Thoracic aorta (tissue), 2 donors: ENCODE data around the gene FCN3. TPM values are rescaled to one million over a fixed set of nuclear protein-coding genes. Genes with fewer than 3 reads are reported as not detected.

Experiments
- ATAC-seq: fragments of 150-250 bp; one replicate; pipeline ENCODE4 v1.8.0; 2017; ENCODE audit warnings: low read depth; ENCODE audit not compliant: insufficient number of reproducible peaks, low FRiP score
- DNase-seq: peaks from one replicate; pipeline ENCODE4 v3.0.0-alpha.2; 2020; ENCODE audit warnings: low spot score
- H3K27ac ChIP-seq, 2 donors: fragments of 200-600 bp; sonication (generic); 1 replicate in 1 of 2; 2 replicates in 1 of 2; pipeline ENCODE4 v1.5.1; 2016; ENCODE audit warnings: mild to moderate bottlenecking in 2 of 2, moderate library complexity in 2 of 2
- H3K27me3 ChIP-seq: fragments of 200-600 bp; sonication (generic); replicated peaks from 2 replicates; pipeline ENCODE4 v1.6.0; 2016; ENCODE audit warnings: mild to moderate bottlenecking; ENCODE audit not compliant: insufficient read depth
- H3K36me3 ChIP-seq: fragments of 200-600 bp; sonication (generic); one replicate; pipeline ENCODE4 v1.5.1; 2016
- H3K4me1 ChIP-seq, 2 donors: fragments of 200-600 bp; sonication (generic); 1 replicate in 1 of 2; 2 replicates in 1 of 2; pipeline versions ENCODE4 v1.5.1 to v1.6.0; 2016; ENCODE audit warnings: low read depth in 2 of 2, mild to moderate bottlenecking in 1 of 2; ENCODE audit not compliant: control insufficient read depth in 1 of 2
- H3K4me3 ChIP-seq: fragments of 200-600 bp; sonication (generic); 2 replicates; pipeline ENCODE4 v1.5.1; 2016; ENCODE audit warnings: mild to moderate bottlenecking
- H3K9me3 ChIP-seq: fragments of 200-600 bp; sonication (generic); 2 replicates; pipeline ENCODE4 v1.5.1; 2016
- total RNA-seq, 2 donors: library from RNA; depleted of rRNA; stranded (reverse); fragments of >200 nt; gene quantifications; one replicate each; pipeline versions ENCODE4 v1.1.0 to v1.2.3, GENCODE V29; 2016
- TF ChIP-seq, protein P1 (sequence below): fragments of 200-600 bp; sonication (generic); IDR thresholded peaks from one replicate; pipeline ENCODE4 v1.5.1; 2019; ENCODE audit warnings: antibody characterized with exemption

Gene FCN3
- total RNA-seq, 2 donors from 2014 or later, result 3.5 to 4.5 TPM

DNA sequence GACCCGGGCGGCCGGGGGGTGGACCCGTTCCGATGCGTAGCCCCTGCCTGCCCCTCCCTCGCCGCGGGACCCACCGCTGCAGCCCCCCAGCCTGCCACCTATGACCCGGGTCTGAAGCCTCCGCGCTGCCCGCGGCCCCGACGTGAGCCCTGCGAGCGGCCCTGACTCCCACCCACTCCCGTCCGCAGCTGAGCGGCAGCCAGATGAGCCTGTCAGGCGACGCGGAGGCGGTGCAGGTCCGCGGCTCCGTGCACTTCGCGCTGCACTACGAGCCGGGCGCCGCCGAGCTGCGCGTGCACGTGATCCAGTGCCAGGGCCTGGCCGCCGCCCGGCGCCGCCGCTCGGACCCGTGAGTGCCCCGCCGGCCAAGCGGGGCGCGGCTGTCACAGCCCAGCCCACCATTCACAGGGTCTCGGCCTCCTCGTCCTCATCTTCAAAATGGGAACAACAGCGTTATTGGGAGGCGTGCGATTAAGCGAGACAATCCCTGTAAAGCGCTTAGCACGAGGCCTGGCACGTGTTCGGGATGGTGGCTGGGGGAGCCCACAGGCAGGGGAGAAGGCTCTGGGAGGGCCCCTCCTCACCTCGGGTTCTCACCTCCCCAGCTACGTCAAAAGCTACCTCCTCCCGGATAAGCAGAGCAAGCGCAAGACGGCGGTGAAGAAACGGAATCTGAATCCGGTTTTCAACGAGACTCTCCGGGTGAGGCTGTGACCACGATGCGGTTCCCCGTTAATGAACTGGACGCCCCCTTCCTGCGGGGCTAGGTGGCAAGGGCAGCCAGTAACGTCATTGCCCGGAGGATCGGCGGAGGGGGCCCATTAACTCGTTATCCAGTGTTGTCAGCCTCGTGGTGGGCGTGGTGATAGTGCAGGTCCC is 24.6 kb downstream of the FCN3 start:
- peak; percentile 53 for ATAC-seq
- Histone ChIP-seq H3K4me1 (peaks cover 9 to 26% of the 10 kb centered on the region in 2 donors), H3K27me3 (no peaks in the 10 kb centered on the region), H3K36me3 (peaks cover 6% of the 10 kb centered on the region), H3K9me3 (no peaks in the 10 kb centered on the region), H3K4me3 (peak overlapping the region; percentile 73), H3K27ac (no peak overlapping the region)
- TF ChIP-seq, protein P1, sequence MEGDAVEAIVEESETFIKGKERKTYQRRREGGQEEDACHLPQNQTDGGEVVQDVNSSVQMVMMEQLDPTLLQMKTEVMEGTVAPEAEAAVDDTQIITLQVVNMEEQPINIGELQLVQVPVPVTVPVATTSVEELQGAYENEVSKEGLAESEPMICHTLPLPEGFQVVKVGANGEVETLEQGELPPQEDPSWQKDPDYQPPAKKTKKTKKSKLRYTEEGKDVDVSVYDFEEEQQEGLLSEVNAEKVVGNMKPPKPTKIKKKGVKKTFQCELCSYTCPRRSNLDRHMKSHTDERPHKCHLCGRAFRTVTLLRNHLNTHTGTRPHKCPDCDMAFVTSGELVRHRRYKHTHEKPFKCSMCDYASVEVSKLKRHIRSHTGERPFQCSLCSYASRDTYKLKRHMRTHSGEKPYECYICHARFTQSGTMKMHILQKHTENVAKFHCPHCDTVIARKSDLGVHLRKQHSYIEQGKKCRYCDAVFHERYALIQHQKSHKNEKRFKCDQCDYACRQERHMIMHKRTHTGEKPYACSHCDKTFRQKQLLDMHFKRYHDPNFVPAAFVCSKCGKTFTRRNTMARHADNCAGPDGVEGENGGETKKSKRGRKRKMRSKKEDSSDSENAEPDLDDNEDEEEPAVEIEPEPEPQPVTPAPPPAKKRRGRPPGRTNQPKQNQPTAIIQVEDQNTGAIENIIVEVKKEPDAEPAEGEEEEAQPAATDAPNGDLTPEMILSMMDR, result no peak
- no peak for DNase-seq

DNA sequence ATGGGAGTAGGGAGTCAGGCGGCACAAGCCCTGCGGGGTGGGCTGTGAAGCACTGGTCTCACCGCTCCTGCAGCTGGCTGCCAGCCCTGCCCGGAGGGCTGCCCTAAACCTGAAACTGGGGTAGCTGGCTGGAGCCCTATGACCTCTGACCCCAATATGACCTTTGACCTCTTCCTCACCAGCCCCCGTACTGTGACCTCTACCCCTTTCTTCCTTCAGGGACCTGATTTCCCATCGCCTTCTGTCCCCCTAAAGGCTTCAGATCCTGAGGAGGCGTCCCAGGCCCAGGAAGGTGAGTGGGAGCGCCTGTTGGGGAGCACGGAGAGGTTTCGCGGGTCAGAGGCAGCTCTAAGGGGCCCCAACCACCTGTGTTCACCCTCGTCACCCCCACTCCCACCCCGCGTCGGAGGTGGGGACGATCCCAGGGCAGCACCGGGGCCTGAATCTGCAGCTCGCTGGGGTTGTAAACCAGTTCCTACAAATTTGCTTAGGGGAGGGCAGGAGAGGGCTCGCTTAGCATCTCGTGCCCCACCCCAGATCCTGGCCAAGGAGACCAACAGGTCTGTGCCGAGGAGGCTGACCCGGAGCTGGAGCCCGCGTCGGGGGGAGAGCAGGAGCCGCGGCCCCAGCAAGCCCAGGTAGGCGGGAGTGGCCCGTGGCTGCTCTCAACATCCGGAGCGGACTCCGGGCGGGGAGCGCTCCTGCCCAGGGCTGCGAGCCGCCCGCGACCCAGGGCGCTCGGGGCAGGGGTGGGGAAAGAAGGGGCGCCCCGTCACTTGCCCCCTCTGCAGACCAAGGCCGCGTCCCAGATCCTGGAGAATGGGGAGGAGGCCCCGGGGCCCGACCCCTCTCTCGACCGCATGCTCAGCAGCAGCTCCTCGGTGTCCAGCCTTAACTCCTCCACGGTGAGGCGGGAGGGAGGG is 25.5 kb downstream of the FCN3 start:
- H3K27me3 ChIP-seq, result no peaks in the 10 kb centered on the region
- no peak for DNase-seq
- no peak for ATAC-seq
- peaks cover 9 to 26% of the 10 kb centered on the region in 2 donors for H3K4me1 ChIP-seq
- TF ChIP-seq, protein P1, result no peak
- H3K27ac ChIP-seq, result no peak overlapping the region
- peaks cover 5% of the 10 kb centered on the region for H3K36me3 ChIP-seq
- H3K9me3 ChIP-seq, result no peaks in the 10 kb centered on the region
- H3K4me3 ChIP-seq, result peak overlapping the region; percentile 73

DNA sequence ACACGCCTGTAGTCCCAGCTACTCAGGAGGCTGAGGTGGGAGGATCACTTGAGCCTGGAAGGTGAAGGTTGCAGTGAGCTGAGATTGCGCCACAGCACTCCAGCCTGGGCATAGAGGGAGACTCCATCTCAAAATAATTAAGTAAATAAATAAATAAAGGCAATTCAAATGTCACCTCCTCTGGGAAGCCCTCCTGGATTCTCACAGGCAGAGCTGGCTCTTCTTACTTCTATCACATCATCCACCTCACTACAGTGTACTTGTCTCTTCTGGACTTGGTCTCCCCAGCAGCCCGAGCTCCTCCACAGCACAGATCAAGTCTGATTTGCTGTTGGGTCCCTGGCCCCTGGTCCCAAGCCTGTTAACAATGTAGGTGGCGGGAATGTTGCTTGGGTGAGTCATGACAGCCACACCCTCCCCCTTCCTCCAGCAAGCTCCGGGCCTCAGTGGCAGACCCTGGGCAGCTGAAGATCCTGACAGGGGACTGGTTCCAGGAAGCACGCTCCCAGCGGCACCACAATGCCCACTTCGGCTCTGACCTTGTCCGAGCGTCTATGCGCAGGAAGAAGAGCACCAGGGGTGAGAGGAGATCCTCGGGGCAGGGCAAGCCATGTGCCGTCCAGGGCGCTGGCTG is 27.5 kb downstream of the FCN3 start:
- Histone ChIP-seq H3K36me3 (no peaks in the 10 kb centered on the region), H3K27me3 (no peaks in the 10 kb centered on the region), H3K27ac (no peak overlapping the region), H3K4me1 (peaks cover 9 to 26% of the 10 kb centered on the region in 2 donors), H3K9me3 (no peaks in the 10 kb centered on the region), H3K4me3 (no peak overlapping the region)
- TF ChIP-seq, protein P1, result no peak
- no peak for ATAC-seq
- no peak for DNase-seq

DNA sequence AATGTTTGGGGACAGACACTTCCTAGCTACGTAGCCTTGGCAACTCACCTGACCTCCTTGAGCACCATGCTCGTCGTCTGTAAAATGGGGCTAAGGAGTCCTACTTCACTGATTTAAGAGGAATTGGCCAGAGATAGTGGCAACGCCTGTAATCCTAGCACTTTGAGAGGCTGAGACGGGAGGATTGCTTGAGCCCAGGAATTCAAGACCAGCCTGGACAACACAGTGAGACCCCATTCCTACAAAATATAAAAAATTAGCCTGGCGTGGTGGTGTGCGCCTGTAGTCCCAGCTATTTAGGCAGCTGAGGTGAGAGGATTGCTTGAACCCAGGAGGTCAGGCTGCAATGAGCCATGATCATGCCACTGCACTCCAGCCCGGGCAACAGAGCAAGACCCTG is 28.3 kb downstream of the FCN3 start:
- Histone ChIP-seq H3K27me3 (no peaks in the 10 kb centered on the region), H3K9me3 (no peaks in the 10 kb centered on the region), H3K4me1 (peaks cover 9 to 25% of the 10 kb centered on the region in 2 donors), H3K36me3 (no peaks in the 10 kb centered on the region), H3K4me3 (no peak overlapping the region), H3K27ac (no peak overlapping the region)
- DNase-seq (no peak), ATAC-seq (no peak)
- TF ChIP-seq, protein P1, result no peak
